ENCODE measurements around the gene GPC6. TPM values are rescaled to one million over a fixed set of nuclear protein-coding genes. Genes with fewer than 3 reads are reported as not detected.

The GPC6 gene
- total and polyA plus RNA-seq, 9 of the 15 experiments (the other 6 are each of a cell fraction or from before 2014, with no cell fraction given), result under 0.01 to 0.20 (median 0.01) TPM; not detected in 4

DNA sequence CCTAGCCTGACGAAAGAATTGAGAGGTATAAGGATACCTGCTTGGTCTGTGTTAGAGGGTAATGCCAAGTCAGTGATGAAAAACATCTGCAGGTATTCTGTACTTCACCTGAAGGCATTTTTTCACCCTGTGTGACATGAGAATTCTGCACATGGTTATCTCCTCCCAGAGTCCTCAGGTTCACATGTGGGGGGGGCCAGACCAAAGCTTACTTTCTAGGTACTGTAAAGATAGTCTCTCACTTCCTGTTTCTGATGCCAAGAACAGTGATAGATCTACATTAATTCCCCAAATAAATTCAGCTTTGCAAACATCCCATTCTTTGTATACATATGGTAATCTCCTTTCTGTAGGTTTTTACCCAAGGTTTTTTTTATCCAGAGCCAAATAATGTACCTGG lies 53.4 kb downstream of the GPC6 start:
- FAIRE-seq, result no peak
- Histone ChIP-seq H4K20me1 (replicated peaks; ENCODE audit: control insufficient read depth, insufficient read depth, low read length) (no peaks in the 10 kb centered on the region), H3K4me3 (no peak overlapping the region), H3K27me3 (ENCODE audit: control insufficient read depth in 2 of 2, insufficient read depth in 2 of 2, low read length in 2 of 2) (peaks cover 5 to 9% of the 10 kb centered on the region in 2 experiments; a peak in 1 of 5 replicates), H3K9ac (ENCODE audit: insufficient read depth in 1 of 2, low read depth in 2 of 2, low read length in 2 of 2) (no peak overlapping the region), H3K4me1 (replicated peaks in 1 of 2; ENCODE audit: control insufficient read depth in 2 of 2, insufficient read depth in 2 of 2, low read length in 2 of 2) (no peaks in the 10 kb centered on the region; a peak in 1 of 5 replicates), H3K79me2 (ENCODE audit: control insufficient read depth, insufficient read depth, low read length) (no peaks in the 10 kb centered on the region), H3K36me3 (ENCODE audit: control insufficient read depth, insufficient read depth, low read length) (no peaks in the 10 kb centered on the region), H3K9me3 (replicated peaks; ENCODE audit: control insufficient read depth, insufficient read depth, low read depth, low read length) (no peaks in the 10 kb centered on the region), H3K9me1 (ENCODE audit: control insufficient read depth, insufficient read depth, low read length) (no peaks in the 10 kb centered on the region), H3K4me2 (ENCODE audit: insufficient read depth, low read length) (no peak overlapping the region), H3K27ac (ENCODE audit: extremely low read depth, low read depth, low read length) (no peak overlapping the region), H2AFZ (ENCODE audit: low read depth, low read length) (no peak overlapping the region)
- 6% methylated on average over 1 of the region's 1 CpG for WGBS (ENCODE audit: insufficient coverage, low coverage, missing lambda C conversion rate)
- intact Hi-C loops (cut with micrococcal nuclease) (no loop called here), in situ Hi-C loops (cut with MboI) (no loop called here)
- POLR2A ChIA-PET, result interaction anchor here (0.6 to 1.2 kb wide), 4 partner anchors 16 to 32 kb away, joined by 3 to 4 read pairs (median 3); no protein-coding TSS in a partner anchor
- DNase-seq (ENCODE audit: extremely low read depth in 1 of 4, low spot score in 3 of 4), result no peak
- TF ChIP-seq C11orf30 (IDR thresholded peaks at IDR 0.05; ENCODE audit: low read depth) (no peak), NCOR1 (IDR thresholded peaks at IDR 0.05) (no peak), HDAC8 (tag; IDR thresholded peaks at IDR 0.05) (no peak), OTX1 (CRISPR knock-in tag; IDR thresholded peaks at IDR 0.05) (no peak)
- CTCF ChIA-PET (ENCODE audit: low intra/inter-chr PET ratio), result no interaction called here
- ATAC-seq, result peak; percentile 28; the same call in 2 of the 3 replicates
- BruUV-seq (replicated peaks), result no TSS peak

- no peak overlapping the region for H3K4me2 ChIP-seq (ENCODE audit: insufficient read depth, low read length)
- FAIRE-seq (no peak), ATAC-seq (no peak), DNase-seq (ENCODE audit: extremely low read depth in 1 of 4, low spot score in 3 of 4) (no peak)
- H3K9me1 ChIP-seq (ENCODE audit: control insufficient read depth, insufficient read depth, low read length), result no peaks in the 10 kb centered on the region
- no peaks in the 10 kb centered on the region for H3K36me3 ChIP-seq (ENCODE audit: control insufficient read depth, insufficient read depth, low read length)
- intact Hi-C loops (cut with micrococcal nuclease), result no loop called here
- no peaks in the 10 kb centered on the region; a peak in 1 of 5 replicates for H3K4me1 ChIP-seq (replicated peaks in 1 of 2; ENCODE audit: control insufficient read depth in 2 of 2, insufficient read depth in 2 of 2, low read length in 2 of 2)
- no peaks in the 10 kb centered on the region for H4K20me1 ChIP-seq (replicated peaks; ENCODE audit: control insufficient read depth, insufficient read depth, low read length)
- no peak overlapping the region for H3K27ac ChIP-seq (ENCODE audit: extremely low read depth, low read depth, low read length)
- H2AFZ ChIP-seq (ENCODE audit: low read depth, low read length), result no peak overlapping the region
- 5% methylated on average over 8 of the region's 8 CpGs for WGBS (ENCODE audit: insufficient coverage, low coverage, missing lambda C conversion rate)
- no peak for TF ChIP-seq HMGXB4 (CRISPR knock-in tag; IDR thresholded peaks at IDR 0.05)
- TF ChIP-seq STAG1 (CRISPR knock-in tag; IDR thresholded peaks at IDR 0.05; ENCODE audit: borderline replicate concordance), result peak; percentile 55; the same call in 1 of the 2 replicates
- H3K27me3 ChIP-seq (ENCODE audit: control insufficient read depth in 2 of 2, insufficient read depth in 2 of 2, low read length in 2 of 2), result peaks cover 2 to 9% of the 10 kb centered on the region in 2 experiments; a peak in 1 of 5 replicates
- ChIA-PET CTCF (ENCODE audit: low intra/inter-chr PET ratio) (no interaction called here), POLR2A (interaction anchor here (0.8 to 1.1 kb wide), 2 partner anchors 19 to 22 kb away, joined by 3 read pairs; no protein-coding TSS in a partner anchor)
- in situ Hi-C loops (cut with MboI), result no loop called here
- H3K9me3 ChIP-seq (replicated peaks; ENCODE audit: control insufficient read depth, insufficient read depth, low read depth, low read length), result no peaks in the 10 kb centered on the region
- H3K9ac ChIP-seq (ENCODE audit: insufficient read depth in 1 of 2, low read depth in 2 of 2, low read length in 2 of 2), result no peak overlapping the region
- H3K79me2 ChIP-seq (ENCODE audit: control insufficient read depth, insufficient read depth, low read length), result no peaks in the 10 kb centered on the region
- no TSS peak for BruUV-seq (replicated peaks)
- H3K4me3 ChIP-seq, result no peak overlapping the region
Measured at GRCh38 chr13:93280688-93281087, 54.1 kb downstream of the GPC6 start.
